HepG2 (cell line): ENCODE data around the gene THOC1. TPM values are rescaled to one million over a fixed set of nuclear protein-coding genes. Genes with fewer than 3 reads are reported as not detected.

Experiments used
- ATAC-seq: fragments of 200-7000 bp; cut with Tn5 transposase; 3 replicates; pipeline ENCODE4 v1.9.1; 2020; ENCODE audit warnings: mild to moderate bottlenecking, moderate library complexity
- BruUV-seq: library from RNA; stranded (reverse); fragments of 400-500 nt; replicated peaks from 2 replicates; lab custom pipeline; 2021; lab: Mats Ljungman, UMichigan
- CTCF ChIA-PET: fragments of 300-600 bp; formaldehyde crosslinking; extraction: SDS; loops from one replicate; lab custom pipeline; 2021; ENCODE audit warnings: low total read pairs, inconsistent platforms, low intra/inter-chr PET ratio; lab: Yijun Ruan, JAX
- POLR2A ChIA-PET: fragments of 350-600 bp; sonication (Branson Sonifier 250); formaldehyde crosslinking; loops from one replicate; lab custom pipeline; 2020; ENCODE audit warnings: antibody characterized with exemption, inconsistent platforms; lab: Yijun Ruan, JAX
- DNase-seq: peaks from one replicate; pipeline ENCODE4 v3.0.0-alpha.2; 2015; ENCODE audit warnings: low spot score
- FAIRE-seq: peaks from 3 replicates; lab custom pipeline; 2011; peaks lifted over from hg19 to GRCh38; lab: Jason Lieb, UNC
- H2AFZ ChIP-seq: one replicate; pipeline ENCODE4 v1.6.1; 2011; ENCODE audit warnings: low read length, inconsistent platforms
- H3K27ac ChIP-seq: fragments of 300-600 bp; 3 replicates; pipeline ENCODE4 v1.8.0; 2011; ENCODE audit warnings: mixed run types, mild to moderate bottlenecking, mixed read lengths, low read length, inconsistent platforms; ENCODE audit not compliant: insufficient read depth; ENCODE audit errors: extremely low read length
- H3K27me3 ChIP-seq, 2 experiments: fragments of 200-600 bp in 1 of 2; 2 replicates in 1 of 2; 3 replicates in 1 of 2; pipeline versions ENCODE4 v1.6.0 to v1.8.0; 2011; ENCODE audit warnings: low read length in 2 of 2, mild to moderate bottlenecking in 2 of 2, moderate library complexity in 2 of 2, inconsistent platforms in 1 of 2; ENCODE audit not compliant: insufficient read depth in 2 of 2, control insufficient read depth in 1 of 2
- H3K36me3 ChIP-seq, 2 experiments: fragments of 200-600 bp in 1 of 2; replicated peaks in 1 of 2; 2 replicates in 1 of 2; 3 replicates in 1 of 2; pipeline versions ENCODE4 v1.5.1 to v1.8.0; 2011; ENCODE audit warnings: low read length in 2 of 2, inconsistent platforms in 1 of 2; ENCODE audit not compliant: insufficient read depth in 2 of 2, control insufficient read depth in 1 of 2
- H3K4me1 ChIP-seq: 2 replicates; pipeline ENCODE4 v1.5.1; 2012; ENCODE audit warnings: low read length, inconsistent platforms; ENCODE audit not compliant: insufficient read depth
- H3K4me2 ChIP-seq: 2 replicates; pipeline ENCODE4 v1.6.0; 2011; ENCODE audit warnings: low read depth, low read length, inconsistent platforms
- H3K4me3 ChIP-seq, 3 experiments: fragments of 200-600 bp in 1 of 3; sonication (generic), shearing (Covaris generic) in 1 of 3; replicated peaks in 1 of 3; 2 replicates each; pipeline ENCODE4 v1.5.1; 2011 to 2016; ENCODE audit warnings: low read length in 3 of 3, inconsistent platforms in 2 of 3, low read depth in 2 of 3, mild to moderate bottlenecking in 2 of 3, control low read depth in 1 of 3, mixed read lengths in 1 of 3; ENCODE audit not compliant: insufficient read depth in 1 of 3
- H3K79me2 ChIP-seq: one replicate; pipeline ENCODE4 v1.6.1; 2011; ENCODE audit warnings: low read length, inconsistent platforms; ENCODE audit not compliant: insufficient read depth
- H3K9ac ChIP-seq: 2 replicates; pipeline ENCODE4 v1.6.0; 2011; ENCODE audit warnings: mild to moderate bottlenecking, low read depth, low read length, inconsistent platforms; ENCODE audit not compliant: insufficient read depth
- H3K9me3 ChIP-seq: 2 replicates; pipeline ENCODE4 v1.5.1; 2012; ENCODE audit warnings: mild to moderate bottlenecking, low read length
- H4K20me1 ChIP-seq: 2 replicates; pipeline ENCODE4 v1.6.0; 2011; ENCODE audit warnings: inconsistent platforms, mild to moderate bottlenecking, low read length, moderate library complexity; ENCODE audit not compliant: insufficient read depth
- EHMT2 ChIP-seq: fragments of 200-600 bp; sonication (generic); IDR thresholded peaks from 2 replicates; pipeline ENCODE4 v1.7.0; 2017; ENCODE audit warnings: antibody characterized with exemption, low read depth, low read length, borderline replicate concordance
- HHEX ChIP-seq: IDR thresholded peaks from 2 replicates; pipeline ENCODE4 v1.6.1; 2016; ENCODE audit warnings: control low read depth
- MIXL1 ChIP-seq: IDR thresholded peaks from 2 replicates; pipeline ENCODE4 v1.6.1; 2016
- NBN ChIP-seq: fragments of 450-650 bp; conservative IDR thresholded peaks from 2 replicates; pipeline ENCODE4 v1.6.1; 2017
- SIN3A ChIP-seq: IDR thresholded peaks from 2 replicates; pipeline ENCODE4 v1.6.1; 2011; ENCODE audit warnings: low read depth, mild to moderate bottlenecking, control low read depth, low read length, borderline replicate concordance
- SKIL ChIP-seq: sonication (generic); formaldehyde crosslinking; IDR thresholded peaks from 2 replicates; pipeline ENCODE4 v1.8.0; 2022; ENCODE audit warnings: missing genetic modification reagents, mild to moderate bottlenecking, moderate library complexity, borderline replicate concordance
- SRY ChIP-seq: sonication (generic); formaldehyde crosslinking; IDR thresholded peaks from 2 replicates; pipeline ENCODE4 v1.8.0; 2022; ENCODE audit warnings: mild to moderate bottlenecking, missing genetic modification reagents
- STAG1 ChIP-seq: sonication (generic); formaldehyde crosslinking; IDR thresholded peaks from 2 replicates; pipeline ENCODE4 v1.4.0; 2020; ENCODE audit warnings: missing genetic modification reagents
- TARDBP ChIP-seq: sonication (generic); formaldehyde crosslinking; IDR thresholded peaks from 2 replicates; pipeline ENCODE4 v1.8.0; 2022; ENCODE audit warnings: mild to moderate bottlenecking, missing genetic modification reagents
- TIGD3 ChIP-seq: sonication (generic); formaldehyde crosslinking; IDR thresholded peaks from 2 replicates; pipeline ENCODE4 v1.5.1; 2020; ENCODE audit warnings: mild to moderate bottlenecking, missing genetic modification reagents, borderline replicate concordance
- ZBTB1 ChIP-seq: sonication (generic); formaldehyde crosslinking; IDR thresholded peaks from 2 replicates; pipeline ENCODE4 v1.4.0; 2020; ENCODE audit warnings: missing genetic modification reagents, borderline replicate concordance
- ZNF326 ChIP-seq: sonication (generic); formaldehyde crosslinking; IDR thresholded peaks from 2 replicates; pipeline ENCODE4 v1.4.0; 2020; ENCODE audit warnings: missing genetic modification reagents, borderline replicate concordance
- ZNF484 ChIP-seq: sonication (generic); formaldehyde crosslinking; IDR thresholded peaks from 2 replicates; pipeline ENCODE4 v1.5.1; 2020; ENCODE audit warnings: mild to moderate bottlenecking, low read depth, missing genetic modification reagents, borderline replicate concordance
- WGBS: methylation state at CpG from one replicate; pipeline ENCODE4 v1.1.6; 2017; ENCODE audit warnings: low lambda C conversion rate; 5-methylcytosine and 5-hydroxymethylcytosine counted together
- in situ Hi-C: cut with HindIII; loops from 2 replicates; pipeline ENCODE4 v1.10.0; 2017; ENCODE audit warnings: low pct_unique_long_range_greater_than_20kb; ENCODE audit not compliant: extremely low pct_ligation_motif_present
- intact Hi-C: fragments of 100-400 bp; cut with micrococcal nuclease; formaldehyde crosslinking; loops from one replicate; pipeline ENCODE4 v1.10.0; 2022; ENCODE audit not compliant: unreplicated experiment
- polyA plus RNA-seq, 8 experiments: library from polyadenylated mRNA; depleted of rRNA in 3 of 8; stranded (reverse) in 7 of 8; unstranded in 1 of 8; fragments of >200 nt; fragmentation: Illumina TruSeq in 4 of 8; extraction: Trizol in 4 of 8; gene quantifications; 2 replicates each; pipeline versions ENCODE4 v1.2.1 to v1.2.3, GENCODE V29; 2011 to 2016; ENCODE audit warnings: low read depth in 4 of 8, missing spikeins in 1 of 8, mixed read lengths in 1 of 8; ENCODE audit not compliant: insufficient read depth in 1 of 8
- total RNA-seq, 5 experiments: library from RNA; depleted of rRNA; stranded (reverse); fragments of >200 nt; fragmentation: Illumina TruSeq; extraction: Trizol; gene quantifications; 2 replicates each; pipeline ENCODE4 v1.2.3, GENCODE V29; 2016; ENCODE audit warnings: low read depth in 1 of 5
- TF ChIP-seq, protein P1 (sequence below): sonication (generic); formaldehyde crosslinking; IDR thresholded peaks from 2 replicates; pipeline ENCODE4 v1.8.1; 2023; ENCODE audit warnings: missing genetic modification reagents, mild to moderate bottlenecking, borderline replicate concordance

Gene THOC1
- total and polyA plus RNA-seq, 2 of the 13 experiments (the other 11 are each of a cell fraction or from before 2014, with no cell fraction given): 40.6 to 56.7 TPM

- Histone ChIP-seq H3K9ac (no peak overlapping the region), H3K9me3 (no peaks in the 10 kb centered on the region), H3K27me3 (no peaks in the 10 kb centered on the region), H3K4me3 (no peak overlapping the region), H3K4me1 (no peaks in the 10 kb centered on the region), H3K36me3 (no peaks in the 10 kb centered on the region), H2AFZ (no peak overlapping the region), H4K20me1 (no peaks in the 10 kb centered on the region), H3K4me2 (no peak overlapping the region), H3K79me2 (no peaks in the 10 kb centered on the region), H3K27ac (no peak overlapping the region)
- no peak for TF ChIP-seq SKIL (CRISPR knock-in tag)
- TF ChIP-seq HHEX: no peak
- no peak for TF ChIP-seq MIXL1 (CRISPR knock-in tag)
- TF ChIP-seq STAG1 (CRISPR knock-in tag): no peak
- no peak for ATAC-seq
- WGBS: 32% methylated on average over 6 of the region's 6 CpGs
- no peak for DNase-seq
- intact Hi-C loops: loop anchor here (1.0 kb wide), 1 partner anchor 330 kb away; no protein-coding TSS in a partner anchor
- no TSS peak for BruUV-seq
- POLR2A ChIA-PET: no interaction called here
- CTCF ChIA-PET: interaction anchor here (1.2 to 2.3 kb wide), 2 partner anchors 191 to 330 kb away, joined by 4 to 11 read pairs; no protein-coding TSS in a partner anchor
- in situ Hi-C loops: no loop called here
- no peak for FAIRE-seq
Observed at GRCh38 chr18:285817-286216, 18.0 kb upstream of the THOC1 start.

DNA sequence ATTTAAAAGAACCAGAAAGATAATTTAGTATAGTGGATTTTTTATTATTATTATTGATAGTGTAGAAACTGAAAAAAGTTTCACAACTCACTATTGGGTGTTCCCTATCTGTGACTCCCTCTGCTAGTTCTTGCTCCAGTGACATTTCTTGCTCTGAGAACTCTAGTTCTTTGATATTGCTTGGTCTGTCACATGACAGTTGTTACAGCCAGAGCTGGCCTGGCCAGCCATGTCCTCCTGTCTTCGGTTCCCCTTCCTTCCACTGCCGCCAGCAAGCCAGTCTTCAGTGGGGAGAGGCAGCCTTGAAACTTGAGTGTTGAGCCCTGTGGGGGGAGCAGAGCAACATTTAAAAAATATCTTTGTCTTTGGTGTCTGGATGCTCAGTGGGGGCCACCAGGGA, 7.6 kb upstream of the THOC1 start:
- POLR2A ChIA-PET: no interaction called here
- Histone ChIP-seq H3K4me3 (no peak overlapping the region), H3K4me1 (peaks cover 1% of the 10 kb centered on the region; the same call in 1 of the 2 replicates), H3K9me3 (no peaks in the 10 kb centered on the region), H3K9ac (no peak overlapping the region), H3K36me3 (no peaks in the 10 kb centered on the region), H3K4me2 (no peak overlapping the region), H3K27ac (no peak overlapping the region), H4K20me1 (no peaks in the 10 kb centered on the region), H3K79me2 (no peaks in the 10 kb centered on the region), H3K27me3 (no peaks in the 10 kb centered on the region), H2AFZ (no peak overlapping the region)
- BruUV-seq: no TSS peak
- no peak for ATAC-seq
- FAIRE-seq: no peak
- DNase-seq: no peak
- intact Hi-C loops: no loop called here
- 80% methylated on average over 2 of the region's 2 CpGs for WGBS
- CTCF ChIA-PET: no interaction called here
- in situ Hi-C loops: loop anchor here (10.0 kb wide), 1 partner anchor 339 kb away; no protein-coding TSS in a partner anchor
- TF ChIP-seq NBN: no peak
- TF ChIP-seq EHMT2: no peak
- TF ChIP-seq TIGD3 (CRISPR knock-in tag): no peak
- TF ChIP-seq TARDBP (CRISPR knock-in tag): no peak
- no peak for TF ChIP-seq ZBTB1 (CRISPR knock-in tag)
- TF ChIP-seq SIN3A: no peak
- TF ChIP-seq ZNF484: no peak
- TF ChIP-seq, protein P1, sequence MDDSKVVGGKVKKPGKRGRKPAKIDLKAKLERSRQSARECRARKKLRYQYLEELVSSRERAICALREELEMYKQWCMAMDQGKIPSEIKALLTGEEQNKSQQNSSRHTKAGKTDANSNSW (CRISPR knock-in tag): no peak
- no peak for TF ChIP-seq SRY
- no peak for TF ChIP-seq ZNF326 (CRISPR knock-in tag)
